ENCODE data around the gene LMO7.

- no peak for TF ChIP-seq POLR2A (IDR thresholded peaks at IDR 0.05)
- no peak for TF ChIP-seq CTCF (IDR thresholded peaks at IDR 0.05)
These were observed 158.5 kb downstream of the LMO7 start for GRCh38 chr13:75794663-75795062.
